ENCODE measurements around the gene FSTL3.
"Not testable (repeated sequence)": the region's sequence is repeated elsewhere in the genome, so short reads cannot be mapped to it uniquely, and the experiment has no call there.

The FSTL3 gene

DNA sequence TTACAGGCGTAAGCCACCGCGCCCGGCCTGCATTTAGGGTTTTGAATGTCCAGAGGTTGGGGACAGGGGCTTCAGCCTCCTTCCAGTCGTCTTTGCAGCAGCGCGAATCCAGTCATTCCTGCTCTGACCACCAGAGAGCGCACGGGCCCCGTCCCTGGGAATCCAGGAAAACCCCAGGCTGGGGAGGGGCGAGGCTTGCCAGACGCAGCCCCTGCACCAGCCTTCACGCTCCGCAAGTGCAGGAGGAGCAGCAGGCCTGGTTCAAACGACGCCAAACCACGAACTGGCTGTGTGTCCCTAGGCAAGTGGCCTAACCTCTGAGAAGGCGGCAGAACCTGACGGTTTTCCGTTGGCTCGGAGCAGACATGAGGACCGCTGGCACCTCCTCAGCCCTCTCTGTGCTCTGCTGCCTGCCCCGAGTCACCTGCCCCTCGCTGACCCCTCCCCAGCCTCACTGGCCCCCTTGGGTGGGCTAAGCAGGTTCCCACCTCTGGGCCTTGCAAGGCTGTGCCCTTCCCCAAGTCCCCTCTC lies 11.2 kb upstream of the FSTL3 start:
- no peaks in the 10 kb centered on the region for H3K36me3 ChIP-seq (ENCODE audit: control insufficient read depth in 1 of 2, insufficient read depth in 2 of 2, low read length in 2 of 2)
- no peak overlapping the region for H3K27ac ChIP-seq (ENCODE audit: low read length)
- H3K4me3 ChIP-seq (ENCODE audit: low read depth in 1 of 2, low read length in 2 of 2), result peak overlapping the region in 1 of 2 donors; percentile 48
- no peaks in the 10 kb centered on the region for H3K27me3 ChIP-seq (ENCODE audit: low read depth, low read length)
- H3K9me3 ChIP-seq (ENCODE audit: control insufficient read depth in 1 of 2, low read length in 2 of 2), result no peaks in the 10 kb centered on the region
- peaks cover 7 to 40% of the 10 kb centered on the region in 2 donors for H3K4me1 ChIP-seq (ENCODE audit: control insufficient read depth in 1 of 2, insufficient read depth in 2 of 2, low read length in 2 of 2)

GRCh38 chr19:666985-667573 lies 9.1 kb upstream of the FSTL3 start:
- H3K9me3 ChIP-seq (ENCODE audit: control insufficient read depth in 1 of 2, low read length in 2 of 2); H3K4me3 ChIP-seq (ENCODE audit: low read depth in 1 of 2, low read length in 2 of 2); H3K36me3 ChIP-seq (ENCODE audit: control insufficient read depth in 1 of 2, insufficient read depth in 2 of 2, low read length in 2 of 2); H3K27me3 ChIP-seq (ENCODE audit: low read depth, low read length); H3K27ac ChIP-seq (ENCODE audit: low read length): not testable (repeated sequence)
- H3K4me1 ChIP-seq (ENCODE audit: control insufficient read depth in 1 of 2, insufficient read depth in 2 of 2, low read length in 2 of 2), result peaks cover 7 to 19% of the 10 kb centered on the region in 2 donors

- not testable (repeated sequence) for H3K27ac ChIP-seq (ENCODE audit: low read length); H3K9me3 ChIP-seq (ENCODE audit: control insufficient read depth in 1 of 2, low read length in 2 of 2); H3K27me3 ChIP-seq (ENCODE audit: low read depth, low read length); H3K4me3 ChIP-seq (ENCODE audit: low read depth in 1 of 2, low read length in 2 of 2); H3K36me3 ChIP-seq (ENCODE audit: control insufficient read depth in 1 of 2, insufficient read depth in 2 of 2, low read length in 2 of 2)
- peaks cover 3 to 13% of the 10 kb centered on the region in 2 donors for H3K4me1 ChIP-seq (ENCODE audit: control insufficient read depth in 1 of 2, insufficient read depth in 2 of 2, low read length in 2 of 2)
Observed at GRCh38 chr19:668675-669434, 7.3 kb upstream of the FSTL3 start.

- no peak overlapping the region for H3K27ac ChIP-seq (ENCODE audit: low read length)
- H3K27me3 ChIP-seq (ENCODE audit: low read depth, low read length), result no peaks in the 10 kb centered on the region
- peaks cover 0 to 8% of the 10 kb centered on the region in 2 donors for H3K4me1 ChIP-seq (ENCODE audit: control insufficient read depth in 1 of 2, insufficient read depth in 2 of 2, low read length in 2 of 2)
- no peaks in the 10 kb centered on the region for H3K36me3 ChIP-seq (ENCODE audit: control insufficient read depth in 1 of 2, insufficient read depth in 2 of 2, low read length in 2 of 2)
- no peak overlapping the region for H3K4me3 ChIP-seq (ENCODE audit: low read depth in 1 of 2, low read length in 2 of 2)
- H3K9me3 ChIP-seq (ENCODE audit: control insufficient read depth in 1 of 2, low read length in 2 of 2), result no peaks in the 10 kb centered on the region
Observed at GRCh38 chr19:670609-671075, 5.5 kb upstream of the FSTL3 start.

- no peaks in the 10 kb centered on the region for H3K9me3 ChIP-seq (ENCODE audit: control insufficient read depth in 1 of 2, low read length in 2 of 2)
- peak overlapping the region in 1 of 2 donors; percentile 67 for H3K4me3 ChIP-seq (ENCODE audit: low read depth in 1 of 2, low read length in 2 of 2)
- H3K27me3 ChIP-seq (ENCODE audit: low read depth, low read length), result no peaks in the 10 kb centered on the region
- H3K27ac ChIP-seq (ENCODE audit: low read length), result no peak overlapping the region
- H3K4me1 ChIP-seq (ENCODE audit: control insufficient read depth in 1 of 2, insufficient read depth in 2 of 2, low read length in 2 of 2), result peaks cover 0 to 27% of the 10 kb centered on the region in 2 donors
- no peaks in the 10 kb centered on the region for H3K36me3 ChIP-seq (ENCODE audit: control insufficient read depth in 1 of 2, insufficient read depth in 2 of 2, low read length in 2 of 2)
Observed at GRCh38 chr19:674282-675151, 1.7 kb upstream of the FSTL3 start.

- Histone ChIP-seq H3K27ac (ENCODE audit: low read length) (peak overlapping the region; percentile 2), H3K4me1 (ENCODE audit: control insufficient read depth in 1 of 2, insufficient read depth in 2 of 2, low read length in 2 of 2) (peaks cover 0 to 27% of the 10 kb centered on the region in 2 donors), H3K36me3 (ENCODE audit: control insufficient read depth in 1 of 2, insufficient read depth in 2 of 2, low read length in 2 of 2) (no peaks in the 10 kb centered on the region), H3K27me3 (ENCODE audit: low read depth, low read length) (no peaks in the 10 kb centered on the region), H3K9me3 (ENCODE audit: control insufficient read depth in 1 of 2, low read length in 2 of 2) (no peaks in the 10 kb centered on the region), H3K4me3 (ENCODE audit: low read depth in 1 of 2, low read length in 2 of 2) (peak overlapping the region in 1 of 2 donors; percentile 67)
Observed at GRCh38 chr19:676007-676338, 219 bp upstream of the FSTL3 start.

- peak overlapping the region; percentile 91 for H3K27ac ChIP-seq (ENCODE audit: low read length)
- peaks cover 0 to 27% of the 10 kb centered on the region in 2 donors for H3K4me1 ChIP-seq (ENCODE audit: control insufficient read depth in 1 of 2, insufficient read depth in 2 of 2, low read length in 2 of 2)
- peak overlapping the region; percentile 67 to 70 for H3K4me3 ChIP-seq (ENCODE audit: low read depth in 1 of 2, low read length in 2 of 2)
- peaks cover 0 to 6% of the 10 kb centered on the region in 2 donors for H3K36me3 ChIP-seq (ENCODE audit: control insufficient read depth in 1 of 2, insufficient read depth in 2 of 2, low read length in 2 of 2)
- H3K9me3 ChIP-seq (ENCODE audit: control insufficient read depth in 1 of 2, low read length in 2 of 2), result no peaks in the 10 kb centered on the region
- no peaks in the 10 kb centered on the region for H3K27me3 ChIP-seq (ENCODE audit: low read depth, low read length)
Observed at GRCh38 chr19:677201-677600, 1.0 kb downstream of the FSTL3 start.

DNA sequence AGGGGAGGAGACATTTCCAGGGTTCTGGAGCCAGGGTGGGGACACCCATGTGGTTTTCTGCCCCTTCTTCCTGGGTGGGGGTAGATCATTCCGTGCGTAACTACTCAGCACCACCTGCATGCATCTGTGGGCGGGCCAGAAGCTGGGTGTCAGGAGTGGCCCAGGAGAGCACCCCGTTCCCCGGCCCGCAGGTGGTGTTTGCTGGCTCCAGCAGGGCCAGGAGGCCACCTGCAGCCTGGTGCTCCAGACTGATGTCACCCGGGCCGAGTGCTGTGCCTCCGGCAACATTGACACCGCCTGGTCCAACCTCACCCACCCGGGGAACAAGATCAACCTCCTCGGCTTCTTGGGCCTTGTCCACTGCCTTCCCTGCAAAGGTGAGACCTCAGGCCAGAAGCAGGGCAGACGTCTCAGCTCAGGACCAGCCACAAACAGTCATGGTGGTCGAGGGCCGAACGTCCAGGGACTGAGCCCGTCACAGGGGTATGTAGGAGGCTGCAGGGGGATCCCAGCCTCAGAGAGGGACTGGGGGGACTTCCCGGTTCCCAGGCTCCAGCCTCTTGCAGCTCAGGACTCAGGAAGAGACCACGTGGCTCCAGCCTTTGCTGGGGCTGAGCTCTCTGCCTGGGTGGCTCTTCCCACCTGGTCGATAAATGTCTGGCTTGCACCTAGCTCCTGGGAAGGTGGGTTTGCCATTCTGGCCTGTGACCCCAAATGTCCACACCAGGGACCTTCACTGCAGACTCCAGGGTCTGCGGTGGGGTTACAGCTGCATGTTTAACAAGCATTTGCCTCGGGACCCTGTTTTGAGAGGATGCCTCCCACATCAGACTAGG lies 1.6 kb downstream of the FSTL3 start:
- peak overlapping the region; percentile 63 for H3K27ac ChIP-seq (ENCODE audit: low read length)
- peaks cover 0 to 6% of the 10 kb centered on the region in 2 donors for H3K36me3 ChIP-seq (ENCODE audit: control insufficient read depth in 1 of 2, insufficient read depth in 2 of 2, low read length in 2 of 2)
- no peaks in the 10 kb centered on the region for H3K9me3 ChIP-seq (ENCODE audit: control insufficient read depth in 1 of 2, low read length in 2 of 2)
- H3K4me1 ChIP-seq (ENCODE audit: control insufficient read depth in 1 of 2, insufficient read depth in 2 of 2, low read length in 2 of 2), result peaks cover 0 to 27% of the 10 kb centered on the region in 2 donors
- no peaks in the 10 kb centered on the region for H3K27me3 ChIP-seq (ENCODE audit: low read depth, low read length)
- peak overlapping the region; percentile 42 to 67 for H3K4me3 ChIP-seq (ENCODE audit: low read depth in 1 of 2, low read length in 2 of 2)

GRCh38 chr19:678791-679388 lies 2.7 kb downstream of the FSTL3 start:
- Histone ChIP-seq H3K27ac (ENCODE audit: low read length) (peak overlapping the region; percentile 60), H3K27me3 (ENCODE audit: low read depth, low read length) (no peaks in the 10 kb centered on the region), H3K4me1 (ENCODE audit: control insufficient read depth in 1 of 2, insufficient read depth in 2 of 2, low read length in 2 of 2) (peaks cover 0 to 27% of the 10 kb centered on the region in 2 donors), H3K4me3 (ENCODE audit: low read depth in 1 of 2, low read length in 2 of 2) (peak overlapping the region; percentile 37 to 61), H3K36me3 (ENCODE audit: control insufficient read depth in 1 of 2, insufficient read depth in 2 of 2, low read length in 2 of 2) (peaks cover 0 to 6% of the 10 kb centered on the region in 2 donors), H3K9me3 (ENCODE audit: control insufficient read depth in 1 of 2, low read length in 2 of 2) (no peaks in the 10 kb centered on the region)

All from muscle layer of duodenum (tissue), 2 donors.